Measurements from ENCODE around the gene MTARC2. TPM values are rescaled to one million over a fixed set of nuclear protein-coding genes. Genes with fewer than 3 reads are reported as not detected.

The MTARC2 gene
- total RNA-seq, 1 donor from 2014 or later, result not detected

DNA sequence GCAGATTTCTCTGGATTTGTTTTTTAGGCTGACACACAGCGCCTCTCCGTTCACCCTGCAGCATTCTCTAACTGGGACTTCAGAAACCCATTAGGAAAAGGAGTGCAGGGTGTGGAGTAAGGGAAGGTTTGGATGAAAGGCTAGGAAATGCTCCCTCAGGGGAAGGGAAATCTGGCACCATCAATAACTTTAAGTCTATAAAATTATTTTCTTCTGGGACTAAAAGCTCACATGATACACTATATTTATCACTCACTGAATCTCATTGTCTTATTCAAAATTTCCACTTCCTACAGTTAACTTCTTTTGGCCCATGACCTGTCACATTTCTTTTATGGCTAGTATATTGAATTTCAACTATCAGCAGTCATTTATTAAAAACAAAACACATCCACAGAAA is 85.3 kb downstream of the MTARC2 start:
- no peaks in the 10 kb centered on the region for H3F3A ChIP-seq (ENCODE audit: low read depth)
- no peaks in the 10 kb centered on the region for H3K27me3 ChIP-seq
- no peak overlapping the region for H3K9ac ChIP-seq
- H3K36me3 ChIP-seq, result no peaks in the 10 kb centered on the region
- H3K27ac ChIP-seq, result no peak overlapping the region
- Mint-ChIP-seq H3K4me1 (no peaks in the 10 kb centered on the region), H3K27me3 (ENCODE audit: insufficient read depth, low read depth) (no peaks in the 10 kb centered on the region), H3K9me3 (peaks cover 2% of the 10 kb centered on the region), H3K36me3 (no peaks in the 10 kb centered on the region), H3K4me3 (no peak overlapping the region), H3K27ac (no peak overlapping the region)
- no peak overlapping the region for H3K4me3 ChIP-seq
- no peaks in the 10 kb centered on the region for H3K79me2 ChIP-seq (ENCODE audit: low read depth)
- H4K20me1 ChIP-seq (ENCODE audit: low read depth), result no peaks in the 10 kb centered on the region
- DNase-seq (ENCODE audit: low spot score), result no peak
- H3K4me2 ChIP-seq, result no peak overlapping the region
- no peak overlapping the region for H2AFZ ChIP-seq (replicated peaks)
- TF ChIP-seq, protein P1, sequence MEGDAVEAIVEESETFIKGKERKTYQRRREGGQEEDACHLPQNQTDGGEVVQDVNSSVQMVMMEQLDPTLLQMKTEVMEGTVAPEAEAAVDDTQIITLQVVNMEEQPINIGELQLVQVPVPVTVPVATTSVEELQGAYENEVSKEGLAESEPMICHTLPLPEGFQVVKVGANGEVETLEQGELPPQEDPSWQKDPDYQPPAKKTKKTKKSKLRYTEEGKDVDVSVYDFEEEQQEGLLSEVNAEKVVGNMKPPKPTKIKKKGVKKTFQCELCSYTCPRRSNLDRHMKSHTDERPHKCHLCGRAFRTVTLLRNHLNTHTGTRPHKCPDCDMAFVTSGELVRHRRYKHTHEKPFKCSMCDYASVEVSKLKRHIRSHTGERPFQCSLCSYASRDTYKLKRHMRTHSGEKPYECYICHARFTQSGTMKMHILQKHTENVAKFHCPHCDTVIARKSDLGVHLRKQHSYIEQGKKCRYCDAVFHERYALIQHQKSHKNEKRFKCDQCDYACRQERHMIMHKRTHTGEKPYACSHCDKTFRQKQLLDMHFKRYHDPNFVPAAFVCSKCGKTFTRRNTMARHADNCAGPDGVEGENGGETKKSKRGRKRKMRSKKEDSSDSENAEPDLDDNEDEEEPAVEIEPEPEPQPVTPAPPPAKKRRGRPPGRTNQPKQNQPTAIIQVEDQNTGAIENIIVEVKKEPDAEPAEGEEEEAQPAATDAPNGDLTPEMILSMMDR (IDR thresholded peaks at IDR 0.05), result no peak
- TF ChIP-seq EZH2phosphoT487 (IDR thresholded peaks at IDR 0.05) (no peak), EZH2 (IDR thresholded peaks at IDR 0.05) (no peak)
- no peaks in the 10 kb centered on the region for H3K9me3 ChIP-seq (ENCODE audit: low read depth)
- no peaks in the 10 kb centered on the region for H3K4me1 ChIP-seq

Other genes starting within 250 kb of the MTARC2 start
- 12.1 and 13.2 TPM in 2 replicates for gene MARK1, start 220.2 kb upstream of the MTARC2 start, total RNA-seq (ENCODE audit: low replicate concordance)
- 6.2 and 6.8 TPM in 2 replicates for gene C1orf115, start 58.0 kb upstream of the MTARC2 start, total RNA-seq (ENCODE audit: low replicate concordance)
- gene MTARC1, start 38.6 kb downstream of the MTARC2 start, total RNA-seq (ENCODE audit: low replicate concordance), result 11.3 and 11.5 TPM in 2 replicates
- gene HLX, start 131.1 kb downstream of the MTARC2 start, total RNA-seq (ENCODE audit: low replicate concordance), result 0.12 TPM in 1 of 2 replicates, not detected in the other